GM12878 (cell line): Measurements from ENCODE around the gene EEFSEC. TPM values are rescaled to one million over a fixed set of nuclear protein-coding genes. Genes with fewer than 3 reads are reported as not detected.

Source experiments
- ATAC-seq: fragments of 200-7000 bp; cut with Tn5 transposase; 3 replicates; pipeline ENCODE4 v1.9.1; 2020; ENCODE audit warnings: mild to moderate bottlenecking, moderate library complexity
- BruUV-seq: library from RNA; stranded (reverse); fragments of 400-500 nt; replicated peaks from 2 replicates; lab custom pipeline; 2021; lab: Mats Ljungman, UMichigan
- CTCF ChIA-PET: fragments of 300-600 bp; sonication (Branson Sonifier 250); formaldehyde crosslinking; extraction: SDS; loops from one replicate; lab custom pipeline; 2021; ENCODE audit warnings: inconsistent platforms; lab: Yijun Ruan, JAX
- POLR2A ChIA-PET: fragments of 350-600 bp; formaldehyde crosslinking; extraction: SDS; loops from one replicate; lab custom pipeline; 2021; ENCODE audit warnings: inconsistent platforms; lab: Charles Lee
- RAD21 ChIA-PET: fragments of 300-600 bp; sonication (Branson Sonifier 250); formaldehyde crosslinking; loops from one replicate; lab custom pipeline; 2023; ENCODE audit warnings: antibody characterized with exemption; ENCODE audit not compliant: unreplicated experiment; lab: Charles Lee
- SMC1A ChIA-PET: fragments of 300-600 bp; sonication (Branson Sonifier 250); formaldehyde crosslinking; loops from one replicate; lab custom pipeline; 2023; ENCODE audit not compliant: unreplicated experiment, uncharacterized antibody; lab: Charles Lee
- DNase-seq: peaks from one replicate; pipeline ENCODE4 v3.0.0-alpha.2; 2011; ENCODE audit warnings: low read depth, low spot score
- FAIRE-seq: peaks from 3 replicates; lab custom pipeline; 2011; peaks lifted over from hg19 to GRCh38; lab: Jason Lieb, UNC
- H2AFZ ChIP-seq: 2 replicates; pipeline ENCODE4 v1.6.0; 2011; ENCODE audit warnings: low read depth, low read length, control low read depth; ENCODE audit not compliant: control insufficient read depth
- H3K27ac ChIP-seq: 2 replicates; pipeline ENCODE4 v1.5.1; 2011; ENCODE audit warnings: control low read depth; ENCODE audit not compliant: control insufficient read depth, insufficient read depth
- H3K27me3 ChIP-seq, 2 experiments: replicated peaks in 1 of 2; 2 replicates each; pipeline versions ENCODE4 v1.6.0 to v1.6.1; 2011; ENCODE audit warnings: low read length in 1 of 2; ENCODE audit not compliant: control insufficient read depth in 2 of 2, insufficient read depth in 2 of 2
- H3K36me3 ChIP-seq, 2 experiments: 2 replicates each; pipeline ENCODE4 v1.5.1; 2011; ENCODE audit warnings: low read length in 1 of 2; ENCODE audit not compliant: control insufficient read depth in 2 of 2, insufficient read depth in 2 of 2
- H3K4me1 ChIP-seq: 2 replicates; pipeline ENCODE4 v1.6.1; 2011; ENCODE audit warnings: mild to moderate bottlenecking, low read length, moderate library complexity, mixed read lengths; ENCODE audit not compliant: control insufficient read depth, insufficient read depth
- H3K4me2 ChIP-seq: 2 replicates; pipeline ENCODE4 v1.6.0; 2011; ENCODE audit warnings: control low read depth; ENCODE audit not compliant: control insufficient read depth, insufficient read depth
- H3K4me3 ChIP-seq: fragments of 200-600 bp; sonication (generic); 2 replicates; pipeline ENCODE4 v1.5.1; 2016
- H3K79me2 ChIP-seq: 2 replicates; pipeline ENCODE4 v1.6.0; 2011; ENCODE audit warnings: low read length; ENCODE audit not compliant: control insufficient read depth, insufficient read depth
- H3K9ac ChIP-seq: 2 replicates; pipeline ENCODE4 v1.8.0; 2011; ENCODE audit warnings: low read length, control low read depth, mixed read lengths; ENCODE audit not compliant: control insufficient read depth, insufficient read depth
- H3K9me3 ChIP-seq: replicated peaks from 3 replicates; pipeline ENCODE4 v1.5.1; 2011; ENCODE audit warnings: mild to moderate bottlenecking, low read length; ENCODE audit not compliant: control insufficient read depth, insufficient read depth
- H4K20me1 ChIP-seq: 2 replicates; pipeline ENCODE4 v1.6.0; 2011; ENCODE audit not compliant: control insufficient read depth, insufficient read depth
- IKZF1 ChIP-seq: fragments of 450-650 bp; conservative IDR thresholded peaks from 2 replicates; pipeline ENCODE4 v1.6.1; 2017; ENCODE audit warnings: antibody characterized with exemption, mild to moderate bottlenecking
- SRF ChIP-seq, 2 experiments: IDR thresholded peaks; 2 replicates each; pipeline ENCODE4 v1.6.1; 2011; ENCODE audit warnings: low read depth in 2 of 2, low read length in 2 of 2, mild to moderate bottlenecking in 1 of 2, moderate library complexity in 1 of 2
- TCF7 ChIP-seq: IDR thresholded peaks from 2 replicates; pipeline ENCODE4 v1.6.1; 2014; ENCODE audit warnings: antibody characterized with exemption, borderline replicate concordance
- WGBS: methylation state at CpG from one replicate; pipeline ENCODE4 v1.1.6; 2016; ENCODE audit warnings: low lambda C conversion rate; ENCODE audit not compliant: insufficient replicate concordance, insufficient coverage; ENCODE audit errors: missing lambda C conversion rate; 5-methylcytosine and 5-hydroxymethylcytosine counted together
- in situ Hi-C: fragments of 300-500 bp; cut with MboI; formaldehyde crosslinking; loops from 9 replicates; pipeline ENCODE4 v1.14.3; 2018; ENCODE audit warnings: mixed read lengths
- intact Hi-C: fragments of 100-400 bp; cut with micrococcal nuclease; formaldehyde crosslinking; loops from one replicate; pipeline ENCODE4 v1.14.2; 2022; ENCODE audit not compliant: unreplicated experiment
- polyA plus RNA-seq, 11 experiments: library from polyadenylated mRNA; depleted of rRNA in 4 of 11; unstranded in 6 of 11; stranded (reverse) in 5 of 11; fragments of >200 nt; fragmentation: Nextera tagmentation in 4 of 11; fragmentation: Illumina TruSeq in 1 of 11; extraction: Ambion mirVana in 4 of 11; extraction: Trizol in 1 of 11; gene quantifications; 1 replicate in 1 of 11; 2 replicates in 10 of 11; pipeline versions ENCODE4 v1.2.1 to v1.2.3, GENCODE V29; 2011 to 2016; ENCODE audit warnings: inconsistent platforms in 2 of 11, missing spikeins in 2 of 11, low read depth in 1 of 11
- total RNA-seq, 4 experiments: library from RNA; depleted of rRNA in 3 of 4; stranded (reverse); fragments of >200 nt in 3 of 4; fragmentation: Illumina TruSeq in 1 of 4; extraction: Trizol in 1 of 4; gene quantifications; 2 replicates each; pipeline versions ENCODE4 v1.2.1 to v1.2.3, GENCODE V29; 2013 to 2021
- TF ChIP-seq, protein P1 (sequence below): fragments of 450-650 bp; IDR thresholded peaks from 2 replicates; pipeline ENCODE4 v1.6.1; 2017; ENCODE audit warnings: mild to moderate bottlenecking, moderate library complexity
- TF ChIP-seq, protein P2 (sequence below): fragments of 450-650 bp; IDR thresholded peaks from 2 replicates; pipeline ENCODE4 v1.6.1; 2017; ENCODE audit warnings: low read depth, mild to moderate bottlenecking, moderate library complexity
- TF ChIP-seq, protein P3 (sequence below): IDR thresholded peaks from 2 replicates; pipeline ENCODE4 v1.6.1; 2012; ENCODE audit warnings: low read depth, low read length, improper control_type of control experiment
- TF ChIP-seq, protein P4 (sequence below): fragments of 450-650 bp; IDR thresholded peaks from 2 replicates; pipeline ENCODE4 v1.6.1; 2016; ENCODE audit warnings: mild to moderate bottlenecking

Gene EEFSEC
- total and polyA plus RNA-seq, 10 of the 15 experiments (the other 5 are each of a cell fraction or from before 2014, with no cell fraction given) = 0.29 to 29.1 (median 16.1) TPM

DNA sequence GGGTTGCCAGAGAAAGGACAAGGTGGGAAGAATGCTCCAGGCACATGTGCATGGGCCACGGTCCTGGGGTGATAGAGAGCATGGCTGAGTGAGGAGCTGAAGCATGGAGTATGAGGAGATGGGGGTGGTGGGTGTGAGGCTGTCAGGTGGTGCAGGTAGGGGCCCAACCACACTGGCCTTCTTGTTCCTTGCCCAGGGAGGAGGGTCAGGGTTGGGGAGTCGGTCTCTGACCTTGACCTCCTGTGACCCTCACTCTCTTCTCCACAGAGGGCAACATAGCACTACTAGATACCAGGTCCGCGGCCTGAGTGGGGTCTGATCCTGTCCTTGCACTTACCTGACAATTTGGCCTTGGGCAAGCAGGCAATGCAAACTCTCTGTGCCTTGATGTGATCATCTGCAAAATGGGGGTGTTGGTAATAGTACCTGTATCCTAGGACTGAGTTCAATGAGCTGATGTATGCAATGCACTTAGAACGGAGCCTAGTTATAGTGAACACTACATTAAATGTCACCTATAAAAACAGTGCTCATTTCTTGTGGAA is 75.2 kb downstream of the EEFSEC start (continued):
- TF ChIP-seq, protein P1, sequence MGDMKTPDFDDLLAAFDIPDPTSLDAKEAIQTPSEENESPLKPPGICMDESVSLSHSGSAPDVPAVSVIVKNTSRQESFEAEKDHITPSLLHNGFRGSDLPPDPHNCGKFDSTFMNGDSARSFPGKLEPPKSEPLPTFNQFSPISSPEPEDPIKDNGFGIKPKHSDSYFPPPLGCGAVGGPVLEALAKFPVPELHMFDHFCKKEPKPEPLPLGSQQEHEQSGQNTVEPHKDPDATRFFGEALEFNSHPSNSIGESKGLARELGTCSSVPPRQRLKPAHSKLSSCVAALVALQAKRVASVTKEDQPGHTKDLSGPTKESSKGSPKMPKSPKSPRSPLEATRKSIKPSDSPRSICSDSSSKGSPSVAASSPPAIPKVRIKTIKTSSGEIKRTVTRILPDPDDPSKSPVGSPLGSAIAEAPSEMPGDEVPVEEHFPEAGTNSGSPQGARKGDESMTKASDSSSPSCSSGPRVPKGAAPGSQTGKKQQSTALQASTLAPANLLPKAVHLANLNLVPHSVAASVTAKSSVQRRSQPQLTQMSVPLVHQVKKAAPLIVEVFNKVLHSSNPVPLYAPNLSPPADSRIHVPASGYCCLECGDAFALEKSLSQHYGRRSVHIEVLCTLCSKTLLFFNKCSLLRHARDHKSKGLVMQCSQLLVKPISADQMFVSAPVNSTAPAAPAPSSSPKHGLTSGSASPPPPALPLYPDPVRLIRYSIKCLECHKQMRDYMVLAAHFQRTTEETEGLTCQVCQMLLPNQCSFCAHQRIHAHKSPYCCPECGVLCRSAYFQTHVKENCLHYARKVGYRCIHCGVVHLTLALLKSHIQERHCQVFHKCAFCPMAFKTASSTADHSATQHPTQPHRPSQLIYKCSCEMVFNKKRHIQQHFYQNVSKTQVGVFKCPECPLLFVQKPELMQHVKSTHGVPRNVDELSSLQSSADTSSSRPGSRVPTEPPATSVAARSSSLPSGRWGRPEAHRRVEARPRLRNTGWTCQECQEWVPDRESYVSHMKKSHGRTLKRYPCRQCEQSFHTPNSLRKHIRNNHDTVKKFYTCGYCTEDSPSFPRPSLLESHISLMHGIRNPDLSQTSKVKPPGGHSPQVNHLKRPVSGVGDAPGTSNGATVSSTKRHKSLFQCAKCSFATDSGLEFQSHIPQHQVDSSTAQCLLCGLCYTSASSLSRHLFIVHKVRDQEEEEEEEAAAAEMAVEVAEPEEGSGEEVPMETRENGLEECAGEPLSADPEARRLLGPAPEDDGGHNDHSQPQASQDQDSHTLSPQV = no peak
- TF ChIP-seq TCF7 (no peak), SRF (IDR thresholded peaks at IDR 0.05; ENCODE audit: low read depth in 2 of 2, low read length in 2 of 2) (no peak), IKZF1 (no peak)

DNA sequence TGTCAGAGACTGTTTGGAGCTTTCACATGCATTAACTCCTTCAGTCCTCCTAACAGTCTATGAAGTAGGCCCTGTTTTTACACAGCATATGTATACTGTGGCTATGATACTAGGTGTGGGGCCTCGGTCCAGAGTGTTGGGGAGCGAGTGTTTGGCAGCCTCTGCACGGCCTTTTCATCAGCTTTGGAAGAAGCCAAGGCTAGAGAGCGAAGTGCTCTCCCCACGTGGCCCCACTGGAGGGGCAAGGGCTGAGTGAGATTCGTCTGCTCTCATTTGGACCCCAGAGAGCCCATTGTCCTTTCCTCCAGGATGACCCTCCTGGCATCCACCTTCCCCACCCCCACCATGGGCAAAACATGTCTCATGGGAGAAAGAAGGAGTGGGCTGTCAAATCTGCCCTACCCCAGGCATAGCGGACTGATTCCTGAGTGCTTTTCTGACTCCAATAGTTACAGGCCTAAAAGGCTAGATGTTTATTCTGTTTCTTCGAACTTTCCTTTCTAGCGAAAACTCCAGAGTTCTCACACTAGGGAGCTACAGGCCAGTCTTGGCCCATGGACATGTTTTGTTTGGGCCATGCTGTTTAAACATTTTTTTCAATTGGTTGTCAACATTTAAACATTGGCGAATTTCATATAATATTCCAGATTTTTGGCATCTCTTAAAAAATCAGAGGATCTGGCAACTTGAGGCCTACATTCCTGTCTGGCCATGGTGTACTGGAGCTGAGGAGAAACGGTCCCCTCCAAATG is 76.0 kb downstream of the EEFSEC start:
- TF ChIP-seq, protein P2, sequence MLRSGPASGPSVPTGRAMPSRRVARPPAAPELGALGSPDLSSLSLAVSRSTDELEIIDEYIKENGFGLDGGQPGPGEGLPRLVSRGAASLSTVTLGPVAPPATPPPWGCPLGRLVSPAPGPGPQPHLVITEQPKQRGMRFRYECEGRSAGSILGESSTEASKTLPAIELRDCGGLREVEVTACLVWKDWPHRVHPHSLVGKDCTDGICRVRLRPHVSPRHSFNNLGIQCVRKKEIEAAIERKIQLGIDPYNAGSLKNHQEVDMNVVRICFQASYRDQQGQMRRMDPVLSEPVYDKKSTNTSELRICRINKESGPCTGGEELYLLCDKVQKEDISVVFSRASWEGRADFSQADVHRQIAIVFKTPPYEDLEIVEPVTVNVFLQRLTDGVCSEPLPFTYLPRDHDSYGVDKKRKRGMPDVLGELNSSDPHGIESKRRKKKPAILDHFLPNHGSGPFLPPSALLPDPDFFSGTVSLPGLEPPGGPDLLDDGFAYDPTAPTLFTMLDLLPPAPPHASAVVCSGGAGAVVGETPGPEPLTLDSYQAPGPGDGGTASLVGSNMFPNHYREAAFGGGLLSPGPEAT = no peak
- TF ChIP-seq, protein P3, sequence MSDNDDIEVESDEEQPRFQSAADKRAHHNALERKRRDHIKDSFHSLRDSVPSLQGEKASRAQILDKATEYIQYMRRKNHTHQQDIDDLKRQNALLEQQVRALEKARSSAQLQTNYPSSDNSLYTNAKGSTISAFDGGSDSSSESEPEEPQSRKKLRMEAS = no peak
- TF ChIP-seq, protein P4, sequence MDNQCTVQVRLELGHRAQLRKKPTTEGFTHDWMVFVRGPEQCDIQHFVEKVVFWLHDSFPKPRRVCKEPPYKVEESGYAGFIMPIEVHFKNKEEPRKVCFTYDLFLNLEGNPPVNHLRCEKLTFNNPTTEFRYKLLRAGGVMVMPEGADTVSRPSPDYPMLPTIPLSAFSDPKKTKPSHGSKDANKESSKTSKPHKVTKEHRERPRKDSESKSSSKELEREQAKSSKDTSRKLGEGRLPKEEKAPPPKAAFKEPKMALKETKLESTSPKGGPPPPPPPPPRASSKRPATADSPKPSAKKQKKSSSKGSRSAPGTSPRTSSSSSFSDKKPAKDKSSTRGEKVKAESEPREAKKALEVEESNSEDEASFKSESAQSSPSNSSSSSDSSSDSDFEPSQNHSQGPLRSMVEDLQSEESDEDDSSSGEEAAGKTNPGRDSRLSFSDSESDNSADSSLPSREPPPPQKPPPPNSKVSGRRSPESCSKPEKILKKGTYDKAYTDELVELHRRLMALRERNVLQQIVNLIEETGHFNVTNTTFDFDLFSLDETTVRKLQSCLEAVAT = no peak

More for the DNA sequence above, 76.0 kb downstream of the EEFSEC start:
- Histone ChIP-seq H3K4me2 (no peak overlapping the region), H3K9ac (no peak overlapping the region), H3K4me1 (no peaks in the 10 kb centered on the region), H3K27ac (no peak overlapping the region), H3K4me3 (no peak overlapping the region), H3K79me2 (no peaks in the 10 kb centered on the region), H3K27me3 (no peaks in the 10 kb centered on the region), H4K20me1 (no peaks in the 10 kb centered on the region), H3K9me3 (no peaks in the 10 kb centered on the region), H2AFZ (no peak overlapping the region), H3K36me3 (no peaks in the 10 kb centered on the region)
- intact Hi-C loops (loop anchor here (10.0 kb wide), 1 partner anchor 266 kb away; the partner anchor contains the start of gene GATA2), in situ Hi-C loops (no loop called here)
- WGBS = 91% methylated on average over 11 of the region's 11 CpGs
- DNase-seq (no peak), ATAC-seq (no peak), FAIRE-seq (no peak)
- RAD21 ChIA-PET = no interaction called here
- SMC1A ChIA-PET = interaction anchor here (0.6 kb wide), 1 partner anchor 415 kb away, joined by 3 read pairs; no protein-coding TSS in a partner anchor
- BruUV-seq = no TSS peak
- CTCF ChIA-PET = no interaction called here
- POLR2A ChIA-PET = no interaction called here
